Measurements from ENCODE around the gene MRPS7. TPM values are rescaled to one million over a fixed set of nuclear protein-coding genes. Genes with fewer than 3 reads are reported as not detected.

The MRPS7 gene
- total RNA-seq, result 10 to 100 TPM; 72.3 to 80.5 TPM

DNA sequence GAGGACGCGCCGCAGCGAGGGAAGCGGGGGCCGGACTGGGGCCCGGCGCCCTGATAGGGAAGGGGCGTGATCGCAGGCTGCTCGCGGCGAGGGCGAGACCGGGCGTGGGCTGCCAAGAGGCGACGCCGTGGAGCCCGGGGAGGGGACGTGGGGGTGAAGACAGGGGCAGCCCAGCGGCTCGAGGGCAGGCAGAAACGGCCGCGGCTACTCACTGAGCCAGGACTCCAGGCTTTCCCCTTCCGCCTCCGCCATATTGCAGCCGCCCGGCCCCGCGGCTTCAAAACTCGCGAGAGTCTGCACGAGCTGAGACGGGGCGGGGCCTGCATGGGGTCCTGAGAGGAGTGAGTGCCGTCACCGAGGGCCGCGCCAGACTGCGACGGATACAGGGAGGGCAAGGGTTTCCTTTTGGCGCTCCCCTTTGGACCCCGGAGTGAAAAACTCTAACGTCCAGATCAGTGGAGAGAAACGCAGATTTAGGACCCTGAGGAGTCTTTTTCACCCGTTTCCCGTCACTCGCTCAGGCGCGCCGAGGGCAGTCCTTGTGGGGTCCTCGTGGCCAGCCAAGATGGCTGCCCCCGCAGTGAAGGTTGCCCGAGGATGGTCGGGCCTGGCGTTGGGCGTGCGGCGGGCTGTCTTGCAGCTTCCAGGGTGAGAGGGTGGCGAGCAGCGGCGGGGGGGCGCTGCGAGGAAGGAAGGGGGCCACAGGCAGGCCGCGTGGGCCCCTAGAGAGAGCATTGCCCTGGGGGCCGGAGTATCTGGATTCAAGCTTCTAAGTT, at the start of gene MRPS7, which contains the start of gene GGA3:
Gene MRPS7 (plus strand): TSS at position 544 of the 776 bp plus-strand sequence. CDS start 22 bp downstream, at position 566.
Gene GGA3 (minus strand): TSS at position 271 of the 776 bp plus-strand sequence. CDS start 19 bp downstream, at position 252.
- Mint-ChIP-seq H3K36me3 (peaks cover 32 to 33% of the 10 kb centered on the region in 2 donors), H3K9me3 (no peaks in the 10 kb centered on the region), H3K27ac (peak within 1 kb of the TSS; percentile 98 to 100)
- peak; percentile 95 to 98 for DNase-seq (ENCODE audit: low spot score in 2 of 2)
- peak; percentile 88 to 95 for ATAC-seq

DNA sequence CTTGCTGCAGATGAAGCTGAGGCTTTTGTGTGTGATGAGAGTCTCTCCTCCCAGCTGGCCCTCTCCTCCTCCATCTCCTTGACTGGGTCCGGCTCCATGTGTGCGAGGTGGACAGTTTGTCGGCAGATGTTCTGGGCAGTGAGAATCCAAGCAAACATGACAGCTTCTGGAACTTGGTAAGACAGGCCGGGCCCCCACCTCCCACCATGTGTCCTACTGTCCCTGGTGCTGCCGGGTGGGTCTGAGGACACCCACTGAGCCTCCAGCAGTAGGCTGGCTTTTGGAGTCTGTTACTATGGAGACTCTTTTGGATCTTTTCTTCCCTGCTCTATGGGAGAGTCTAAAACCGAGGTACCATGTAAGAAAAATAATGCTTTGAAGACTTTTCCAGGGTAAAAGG, 43.5 kb upstream of the MRPS7 start:
- DNase-seq (ENCODE audit: low spot score in 2 of 2) (no peak), ATAC-seq (no peak)
- peaks cover 5 to 15% of the 10 kb centered on the region in 2 donors for H3K36me3 Mint-ChIP-seq
- H3K27ac Mint-ChIP-seq, result no peak overlapping the region
- no peaks in the 10 kb centered on the region for H3K9me3 Mint-ChIP-seq

DNA sequence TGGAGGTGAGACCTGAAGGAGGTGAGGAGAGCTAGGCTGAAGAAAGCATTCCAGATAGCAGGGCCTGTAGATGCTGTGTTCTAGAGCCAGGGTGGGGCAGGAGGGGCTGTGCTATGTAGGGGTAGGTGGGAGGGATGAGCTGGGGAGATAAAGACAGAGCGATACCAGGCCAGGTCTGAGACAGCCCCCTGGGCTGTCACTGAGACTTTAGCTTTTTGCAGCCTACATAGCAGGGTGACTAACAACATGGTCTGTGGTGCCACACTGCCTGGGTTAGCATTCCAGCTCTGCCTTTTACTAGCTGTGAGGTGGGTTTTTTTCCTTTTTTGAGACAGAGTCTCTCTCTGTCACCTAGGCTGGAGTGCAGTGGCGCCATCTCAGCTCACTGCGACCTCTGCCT, 41.9 kb upstream of the MRPS7 start:
- Mint-ChIP-seq H3K36me3 (peaks cover 5 to 19% of the 10 kb centered on the region in 2 donors), H3K9me3 (no peaks in the 10 kb centered on the region), H3K27ac (peak overlapping the region in 1 of 2 donors; percentile 22)
- no peak for DNase-seq (ENCODE audit: low spot score in 2 of 2)
- no peak for ATAC-seq

DNA sequence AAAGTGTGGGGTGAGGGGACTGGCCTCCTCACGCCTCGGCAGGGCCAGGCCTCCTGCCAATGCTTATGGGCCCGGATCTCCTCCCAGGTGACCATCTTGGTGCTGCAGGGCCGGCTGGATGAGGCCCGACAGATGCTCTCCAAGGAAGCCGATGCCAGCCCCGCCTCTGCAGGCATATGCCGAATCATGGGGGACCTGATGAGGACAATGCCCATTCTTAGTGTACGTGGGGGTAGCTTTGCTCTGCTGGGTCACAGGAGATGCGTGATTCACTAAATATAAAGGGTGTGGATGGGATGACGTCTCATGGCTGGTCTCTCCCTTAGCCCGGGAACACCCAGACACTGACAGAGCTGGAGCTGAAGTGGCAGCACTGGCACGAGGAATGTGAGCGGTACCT, 36.7 kb upstream of the MRPS7 start:
- H3K9me3 Mint-ChIP-seq, result no peaks in the 10 kb centered on the region
- DNase-seq (ENCODE audit: low spot score in 2 of 2) (no peak), ATAC-seq (peak in 1 of 2 donors; percentile 5)
- peak overlapping the region; percentile 23 to 92 for H3K27ac Mint-ChIP-seq
- H3K36me3 Mint-ChIP-seq, result peaks cover 0 to 12% of the 10 kb centered on the region in 2 donors

DNA sequence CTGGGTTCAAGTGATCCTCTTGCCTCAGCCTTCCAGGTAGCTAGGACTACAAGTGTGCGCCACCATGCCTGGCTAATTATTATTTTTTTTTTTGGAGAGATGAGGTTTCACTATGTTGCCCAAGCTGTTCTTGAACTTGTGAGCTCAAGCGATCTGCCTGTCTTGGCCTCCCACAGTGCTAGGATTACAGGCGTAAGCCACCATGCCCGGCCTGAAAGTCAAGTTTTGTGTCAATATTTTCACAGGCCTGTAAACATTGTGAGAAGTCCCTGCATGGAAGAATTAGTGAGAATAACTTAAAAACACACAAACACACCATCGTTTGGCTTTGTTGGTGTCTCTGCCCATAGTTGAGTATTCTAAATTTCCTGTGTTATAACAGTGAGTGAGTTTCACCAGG, 34.0 kb upstream of the MRPS7 start:
- no peaks in the 10 kb centered on the region for H3K9me3 Mint-ChIP-seq
- DNase-seq (ENCODE audit: low spot score in 2 of 2), result no peak

DNA sequence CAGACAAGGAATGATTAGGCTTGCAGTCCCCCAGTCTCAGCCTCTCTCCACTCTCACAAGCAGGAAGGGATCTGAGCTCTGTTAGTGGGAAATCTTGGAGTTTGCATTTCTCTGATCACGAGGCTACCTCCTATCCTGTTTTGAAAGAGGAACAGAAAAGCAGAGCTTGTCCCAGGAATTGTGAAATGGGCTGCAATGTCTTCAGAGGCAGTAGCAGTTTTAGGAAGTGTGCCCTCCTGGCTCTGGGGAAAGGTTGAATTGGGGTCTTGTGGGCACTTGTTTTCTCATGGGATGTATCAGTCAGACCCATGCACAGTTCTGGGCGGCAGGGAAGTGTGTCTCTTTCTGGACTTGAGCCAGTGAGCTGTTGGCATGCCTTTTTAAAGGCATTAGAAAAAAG, 33.4 kb upstream of the MRPS7 start:
- H3K9me3 Mint-ChIP-seq, result no peaks in the 10 kb centered on the region
- H3K27ac Mint-ChIP-seq, result peak overlapping the region; percentile 37 to 83
- ATAC-seq (no peak), DNase-seq (ENCODE audit: low spot score in 2 of 2) (no peak)
- peaks cover 0 to 12% of the 10 kb centered on the region in 2 donors for H3K36me3 Mint-ChIP-seq

More for the DNA sequence above, 34.0 kb upstream of the MRPS7 start:
- Mint-ChIP-seq H3K27ac (peak overlapping the region in 1 of 2 donors; percentile 37), H3K36me3 (peaks cover 0 to 12% of the 10 kb centered on the region in 2 donors)
- ATAC-seq, result no peak

DNA sequence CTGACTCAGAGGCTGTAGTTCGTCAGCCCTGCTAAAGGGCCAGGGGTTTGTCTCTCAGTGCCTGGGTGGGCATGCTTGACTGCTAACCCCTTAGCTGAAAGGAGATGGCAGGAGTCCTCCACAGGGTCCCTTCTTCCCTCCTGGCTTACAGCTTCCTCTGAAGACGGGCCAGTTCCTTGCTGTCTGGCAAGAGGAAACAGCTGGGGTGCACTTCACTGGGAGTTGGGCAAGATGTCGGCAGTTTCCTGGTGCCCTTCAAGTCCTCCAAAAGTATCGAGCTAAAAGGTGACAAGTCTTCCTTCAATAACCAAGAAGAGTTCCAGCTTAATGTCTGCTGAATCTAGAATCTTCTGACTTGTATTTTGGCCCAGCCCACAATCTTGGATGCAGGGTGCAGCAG, 32.8 kb upstream of the MRPS7 start:
- no peaks in the 10 kb centered on the region for H3K9me3 Mint-ChIP-seq
- peak overlapping the region in 1 of 2 donors; percentile 83 for H3K27ac Mint-ChIP-seq
- ATAC-seq (no peak), DNase-seq (ENCODE audit: low spot score in 2 of 2) (no peak)
- peaks cover 0 to 12% of the 10 kb centered on the region in 2 donors for H3K36me3 Mint-ChIP-seq

DNA sequence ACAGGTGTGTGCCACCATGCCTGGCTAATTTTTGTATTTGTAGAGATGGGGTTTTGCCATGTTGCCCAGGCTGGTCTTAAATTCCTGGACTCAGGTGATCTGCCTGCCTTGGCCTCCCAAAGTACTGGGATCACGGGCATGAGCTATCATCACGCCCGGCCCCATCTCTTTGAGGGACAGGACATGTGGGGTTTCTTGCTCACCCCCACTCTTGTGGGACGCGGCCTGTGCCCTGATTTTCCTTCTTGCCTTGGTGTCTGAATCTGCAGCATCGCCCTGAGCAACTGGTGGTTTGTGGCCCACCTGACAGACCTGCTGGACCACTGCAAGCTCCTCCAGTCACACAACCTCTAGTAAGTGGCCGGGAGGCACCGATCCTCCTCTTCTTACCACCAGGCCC, 30.6 kb upstream of the MRPS7 start:
- no peaks in the 10 kb centered on the region for H3K9me3 Mint-ChIP-seq

DNA sequence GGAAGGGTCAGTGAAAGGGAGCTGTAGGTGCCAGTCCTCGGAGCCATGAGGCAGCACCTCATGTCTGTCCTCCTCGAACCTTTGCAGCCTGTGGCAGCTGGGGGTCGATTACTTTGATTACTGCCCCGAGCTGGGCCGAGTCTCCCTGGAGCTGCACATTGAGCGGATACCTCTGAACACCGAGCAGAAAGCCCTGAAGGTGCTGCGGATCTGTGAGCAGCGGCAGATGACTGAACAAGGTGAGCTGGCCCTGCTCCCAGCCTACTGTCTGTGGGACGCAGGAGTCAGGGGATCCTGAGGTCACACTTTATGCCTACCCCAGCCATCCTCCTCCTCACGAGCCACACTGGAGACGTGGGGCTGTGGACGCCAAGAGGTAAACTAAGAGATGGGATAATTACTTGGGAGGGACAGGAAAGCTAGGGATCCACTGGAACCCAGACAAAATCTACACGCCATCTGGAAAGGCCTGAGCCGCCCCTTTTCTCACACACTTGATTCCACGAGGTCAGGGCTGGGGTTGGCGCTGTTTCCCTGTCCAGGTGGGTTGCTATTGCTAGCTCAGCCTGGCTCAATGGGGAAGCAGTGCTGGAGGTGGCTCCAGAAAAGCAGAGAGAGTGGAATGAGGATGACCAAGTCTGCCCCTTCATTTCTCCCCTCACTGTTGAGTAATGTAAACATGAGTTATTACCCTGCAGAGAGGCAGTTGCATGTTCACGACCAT, 29.8 kb upstream of the MRPS7 start:
- no peaks in the 10 kb centered on the region for H3K9me3 Mint-ChIP-seq
- no peak for ATAC-seq
- peak overlapping the region in 1 of 2 donors; percentile 65 for H3K27ac Mint-ChIP-seq
- DNase-seq (ENCODE audit: low spot score in 2 of 2), result no peak
- H3K36me3 Mint-ChIP-seq, result no peaks in the 10 kb centered on the region

More for the DNA sequence above, 30.6 kb upstream of the MRPS7 start:
- no peak overlapping the region for H3K27ac Mint-ChIP-seq
- H3K36me3 Mint-ChIP-seq, result no peaks in the 10 kb centered on the region
- no peak for DNase-seq (ENCODE audit: low spot score in 2 of 2)
- ATAC-seq, result no peak

DNA sequence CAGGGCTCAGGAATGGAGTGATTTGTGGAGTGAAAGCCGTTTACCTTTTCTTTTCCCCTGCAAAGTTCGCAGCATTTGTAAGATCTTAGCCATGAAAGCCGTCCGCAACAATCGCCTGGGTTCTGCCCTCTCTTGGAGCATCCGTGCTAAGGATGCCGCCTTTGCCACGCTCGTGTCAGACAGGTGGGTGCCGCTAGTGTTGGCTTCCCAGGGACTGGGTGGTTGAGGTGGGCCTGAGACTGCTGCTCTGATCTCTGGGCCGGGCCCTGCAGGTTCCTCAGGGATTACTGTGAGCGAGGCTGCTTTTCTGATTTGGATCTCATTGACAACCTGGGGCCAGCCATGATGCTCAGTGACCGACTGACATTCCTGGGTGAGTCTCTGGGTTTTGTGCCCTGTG, 28.9 kb upstream of the MRPS7 start:
- Mint-ChIP-seq H3K36me3 (no peaks in the 10 kb centered on the region), H3K9me3 (no peaks in the 10 kb centered on the region), H3K27ac (no peak overlapping the region)
- ATAC-seq (no peak), DNase-seq (ENCODE audit: low spot score in 2 of 2) (no peak)

DNA sequence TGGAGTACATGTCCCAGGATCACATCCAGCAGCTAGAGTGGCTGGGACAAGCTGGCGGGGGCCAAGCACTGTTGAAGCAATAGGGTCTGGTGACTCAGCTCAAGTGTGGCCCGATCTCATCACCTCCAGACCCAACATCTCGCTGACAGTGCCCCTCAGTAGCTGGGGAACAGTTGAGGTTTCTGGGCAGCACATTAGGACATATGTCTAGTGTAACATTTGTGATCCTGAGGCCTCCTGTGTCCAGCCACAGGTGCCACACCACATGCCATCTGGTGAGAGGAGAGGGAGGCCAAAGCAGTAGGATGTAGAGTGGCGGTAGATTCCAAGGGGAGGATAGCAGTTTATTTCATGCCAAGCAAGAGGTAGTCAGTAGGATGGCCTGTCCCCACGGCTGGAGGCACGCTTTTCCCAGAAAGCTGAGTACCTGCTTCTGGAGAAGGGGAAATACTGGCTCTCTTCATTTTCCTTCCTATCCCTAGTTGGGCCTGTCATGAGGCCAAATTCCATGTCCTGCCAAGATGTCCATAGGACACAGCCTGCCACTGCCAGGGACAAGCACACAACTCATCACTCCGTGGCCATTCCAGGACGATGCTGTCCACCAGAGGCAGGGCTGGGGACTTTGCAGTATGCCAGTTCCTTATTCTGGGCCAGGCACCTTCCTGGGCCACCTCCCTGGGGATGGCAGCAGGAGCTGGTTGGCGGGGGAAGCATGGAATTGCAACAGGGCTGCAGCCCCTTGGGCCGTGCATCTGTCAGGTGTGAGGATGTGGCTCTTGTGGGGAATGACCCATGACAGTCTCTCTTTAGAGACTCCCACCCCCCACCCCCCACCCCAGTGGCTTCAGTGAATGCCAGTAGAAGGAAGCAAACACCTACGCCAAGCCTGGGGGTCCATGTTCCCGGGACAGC, 24.3 kb upstream of the MRPS7 start:
- H3K36me3 Mint-ChIP-seq, result peaks cover 4 to 5% of the 10 kb centered on the region in 2 donors
- H3K27ac Mint-ChIP-seq, result peak overlapping the region in 1 of 2 donors; percentile 87
- DNase-seq (ENCODE audit: low spot score in 2 of 2), result no peak
- no peak for ATAC-seq
- no peaks in the 10 kb centered on the region for H3K9me3 Mint-ChIP-seq

DNA sequence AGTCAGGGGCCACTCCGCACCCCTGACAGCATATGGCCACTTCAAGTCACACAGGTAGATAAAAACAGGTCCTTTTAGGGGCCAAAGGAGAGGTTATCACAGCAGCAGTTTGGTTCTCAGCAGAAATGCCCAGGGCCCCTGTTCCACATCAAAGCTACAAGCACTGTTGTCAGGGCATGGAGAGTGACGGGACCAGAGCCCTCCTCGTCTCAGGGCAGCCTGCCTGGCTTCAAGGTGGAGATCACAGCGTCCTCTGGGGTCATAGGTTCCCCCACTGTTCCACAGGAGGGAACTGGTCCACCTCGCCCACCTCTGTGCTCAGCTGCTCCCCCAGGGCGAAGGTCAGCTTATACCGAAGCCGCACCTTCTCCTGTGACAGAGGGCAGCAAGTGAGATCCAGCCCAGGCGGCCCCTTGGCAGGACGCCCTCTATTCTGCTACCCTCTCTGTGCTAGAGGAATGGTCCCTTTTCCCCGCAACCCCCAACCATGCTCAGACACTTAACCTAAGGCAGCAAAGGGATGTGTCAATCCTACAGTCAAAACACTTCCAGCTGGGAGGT, 23.6 kb upstream of the MRPS7 start:
- ATAC-seq (no peak), DNase-seq (ENCODE audit: low spot score in 2 of 2) (no peak)
- no peaks in the 10 kb centered on the region for H3K9me3 Mint-ChIP-seq
- peaks cover 5 to 8% of the 10 kb centered on the region in 2 donors for H3K36me3 Mint-ChIP-seq
- H3K27ac Mint-ChIP-seq, result peak overlapping the region in 1 of 2 donors; percentile 65

DNA sequence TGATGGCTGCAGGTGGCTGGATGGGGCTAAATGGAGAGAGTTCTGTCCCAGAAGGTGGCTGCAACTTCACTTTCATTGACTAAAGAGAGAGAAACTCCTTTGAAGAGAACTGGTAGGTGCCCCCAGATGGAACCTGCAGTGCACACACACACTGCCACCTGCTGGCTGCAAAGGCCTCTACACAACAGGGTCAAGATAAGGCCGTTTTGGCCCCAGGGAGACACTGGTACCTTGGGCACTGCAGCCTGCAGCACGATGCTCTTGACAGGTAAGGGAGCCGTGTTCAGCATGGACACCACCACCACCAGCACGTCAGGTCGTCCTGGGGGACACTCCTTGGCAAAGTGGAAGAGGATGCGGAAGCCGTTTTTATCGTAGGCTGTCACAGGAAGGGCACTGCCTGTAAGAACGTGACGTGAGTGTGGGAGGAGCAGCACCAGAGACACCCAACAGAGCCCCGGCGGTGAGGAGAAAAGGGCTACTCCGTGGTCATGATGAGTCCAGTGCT, 22.9 kb upstream of the MRPS7 start:
- Mint-ChIP-seq H3K9me3 (no peaks in the 10 kb centered on the region), H3K36me3 (peaks cover 8 to 10% of the 10 kb centered on the region in 2 donors), H3K27ac (peak overlapping the region; percentile 49 to 96)
- ATAC-seq, result peak; percentile 75 to 77
- peak in 1 of 2 donors; percentile 64 for DNase-seq (ENCODE audit: low spot score in 2 of 2)

DNA sequence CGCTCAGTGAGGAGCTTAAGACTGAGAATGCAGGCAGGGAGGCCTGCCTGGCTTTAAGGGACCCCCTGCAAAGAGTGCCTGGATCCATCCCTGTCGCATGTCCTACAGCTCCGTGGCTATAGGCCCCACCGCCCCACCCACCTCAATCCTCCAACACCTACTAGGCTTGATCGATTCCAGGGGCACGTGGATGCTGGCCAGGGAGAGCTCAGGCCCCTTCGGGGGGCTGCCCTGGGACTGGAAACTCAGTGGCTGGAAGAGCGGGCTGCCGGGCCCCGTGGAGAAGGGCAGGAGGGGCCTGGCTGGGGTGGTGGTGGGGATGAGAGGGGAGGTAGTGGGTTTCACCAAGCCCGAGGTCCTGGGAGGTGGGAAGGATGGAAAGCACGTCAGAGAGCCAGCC, 22.5 kb upstream of the MRPS7 start:
- H3K27ac Mint-ChIP-seq, result peak overlapping the region in 1 of 2 donors; percentile 57
- H3K9me3 Mint-ChIP-seq, result no peaks in the 10 kb centered on the region
- no peak for DNase-seq (ENCODE audit: low spot score in 2 of 2)
- H3K36me3 Mint-ChIP-seq, result peaks cover 8 to 10% of the 10 kb centered on the region in 2 donors
- ATAC-seq, result peak in 1 of 2 donors; percentile 2

DNA sequence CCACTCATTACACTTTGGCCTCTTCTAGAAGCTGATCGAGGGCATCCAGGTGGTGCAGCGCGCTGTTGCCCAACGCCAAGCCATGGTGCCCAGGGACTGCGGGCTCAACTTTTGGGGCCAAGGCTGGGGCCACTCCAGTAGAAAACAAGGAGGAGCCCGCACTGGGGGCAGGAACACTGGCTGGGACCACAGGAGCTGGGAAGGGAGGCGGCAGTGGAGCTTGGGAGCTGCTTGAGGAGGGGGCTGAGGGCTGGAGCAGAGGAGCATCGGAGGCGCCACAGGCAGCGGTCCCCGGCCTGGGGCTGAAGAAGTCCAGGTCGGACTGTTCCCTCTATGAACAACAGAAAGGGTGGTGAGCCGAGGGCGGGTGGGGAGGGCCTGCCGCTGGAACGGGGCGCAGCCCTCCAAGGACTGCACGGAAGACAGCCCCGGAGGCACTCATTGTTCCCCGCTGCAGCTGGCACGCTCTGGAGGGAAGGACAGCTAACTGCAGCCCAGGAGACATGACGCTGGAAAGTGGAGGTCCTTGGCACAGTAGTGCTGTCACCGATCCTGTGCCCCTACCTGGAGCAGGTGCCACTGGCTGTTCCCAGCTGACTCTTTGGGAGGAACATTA, 21.8 kb upstream of the MRPS7 start:
- H3K27ac Mint-ChIP-seq, result peak overlapping the region; percentile 57 to 95
- no peak for ATAC-seq

More for the DNA sequence above, 21.8 kb upstream of the MRPS7 start:
- H3K36me3 Mint-ChIP-seq, result peaks cover 8 to 10% of the 10 kb centered on the region in 2 donors
- DNase-seq (ENCODE audit: low spot score in 2 of 2), result no peak
- no peaks in the 10 kb centered on the region for H3K9me3 Mint-ChIP-seq

Data from activated naive CD4-positive, alpha-beta T cell treated with anti-CD3 and anti-CD28 coated beads, Interleukin-2, amount 50 U/mL, for 72 hours (primary cell).